Panc1 (cell line): ENCODE measurements around the gene SHROOM2. TPM values are rescaled to one million over a fixed set of nuclear protein-coding genes. Genes with fewer than 3 reads are reported as not detected.

Experiments
- ATAC-seq: fragments of 200-7000 bp; cut with Tn5 transposase; 2 replicates; pipeline ENCODE4 v1.9.1; 2020; ENCODE audit warnings: mild to moderate bottlenecking, moderate library complexity
- BruUV-seq: library from RNA; stranded (reverse); fragments of 400-500 nt; replicated peaks from 2 replicates; lab custom pipeline; 2021; lab: Mats Ljungman, UMichigan
- CTCF ChIA-PET: fragments of 300-600 bp; sonication (Branson Sonifier 250); formaldehyde crosslinking; loops from one replicate; lab custom pipeline; 2022; ENCODE audit warnings: antibody characterized with exemption; lab: Charles Lee
- POLR2A ChIA-PET: fragments of 300-600 bp; sonication (Branson Sonifier 250); formaldehyde crosslinking; loops from one replicate; lab custom pipeline; 2022; ENCODE audit warnings: antibody characterized with exemption; lab: Charles Lee
- DNase-seq: peaks from one replicate; pipeline ENCODE4 v3.0.0-alpha.2; 2010; ENCODE audit warnings: low read depth, low spot score
- H3K27ac ChIP-seq: 2 replicates; pipeline ENCODE4 v1.5.1; 2011; ENCODE audit warnings: mild to moderate bottlenecking, low read length, inconsistent platforms
- H3K27me3 ChIP-seq: fragments of 200-500 bp; sonication (Bioruptor generic); 2 replicates; pipeline ENCODE4 v1.6.0; 2014; ENCODE audit warnings: low read length, inconsistent platforms; ENCODE audit not compliant: control insufficient read depth, insufficient read depth
- H3K36me3 ChIP-seq: fragments of 200-500 bp; sonication (Bioruptor generic); 2 replicates; pipeline ENCODE4 v1.5.1; 2014; ENCODE audit warnings: inconsistent platforms, mild to moderate bottlenecking, low read length, moderate library complexity; ENCODE audit not compliant: control insufficient read depth, insufficient read depth
- H3K4me1 ChIP-seq: 2 replicates; pipeline ENCODE4 v1.5.1; 2011; ENCODE audit warnings: inconsistent platforms, mild to moderate bottlenecking, low read length, moderate library complexity; ENCODE audit not compliant: control insufficient read depth, insufficient read depth
- H3K4me3 ChIP-seq, 2 experiments: 2 replicates each; pipeline ENCODE4 v1.5.1; 2011 to 2012; ENCODE audit warnings: low read depth in 2 of 2, low read length in 2 of 2, mild to moderate bottlenecking in 2 of 2, inconsistent platforms in 1 of 2, moderate library complexity in 1 of 2
- H3K9me3 ChIP-seq: fragments of 200-500 bp; sonication (Bioruptor generic); 2 replicates; pipeline ENCODE4 v1.5.1; 2014; ENCODE audit warnings: low read depth, mild to moderate bottlenecking, inconsistent platforms, low read length, moderate library complexity; ENCODE audit not compliant: control insufficient read depth, insufficient read depth
- POLR2AphosphoS5 ChIP-seq: IDR thresholded peaks from 2 replicates; pipeline ENCODE4 v1.6.1; 2012; ENCODE audit warnings: mild to moderate bottlenecking, low read depth, low read length, moderate library complexity
- SIN3A ChIP-seq: IDR thresholded peaks from 2 replicates; pipeline ENCODE4 v1.6.1; 2012; ENCODE audit warnings: low read depth, mild to moderate bottlenecking, low read length, moderate library complexity, borderline replicate concordance; ENCODE audit not compliant: insufficient read depth
- TCF7L2 ChIP-seq: IDR thresholded peaks from 2 replicates; pipeline ENCODE4 v1.6.1; 2011; ENCODE audit warnings: mild to moderate bottlenecking, low read depth, low read length, inconsistent platforms
- in situ Hi-C: cut with HindIII; loops from 2 replicates; pipeline ENCODE4 v1.10.0; 2016; ENCODE audit warnings: low sequenced_read_pairs, low pct_unique_long_range_greater_than_20kb
- intact Hi-C: fragments of 100-400 bp; cut with micrococcal nuclease; formaldehyde crosslinking; loops from one replicate; pipeline ENCODE4 v1.10.0; 2022; ENCODE audit not compliant: unreplicated experiment
- total RNA-seq: library from RNA; stranded (reverse); gene quantifications from one replicate; pipeline ENCODE4 v1.2.1, GENCODE V29; 2021; ENCODE audit not compliant: unreplicated experiment
- TF ChIP-seq, protein P1 (sequence below): fragments of 450-650 bp; IDR thresholded peaks from 2 replicates; pipeline ENCODE4 v1.5.1; 2017; ENCODE audit warnings: mild to moderate bottlenecking
- TF ChIP-seq, protein P2 (sequence below), 2 experiments: IDR thresholded peaks; 2 replicates each; pipeline ENCODE4 v1.6.1; 2011 to 2012; ENCODE audit warnings: low read depth in 2 of 2, control low read depth in 1 of 2, low read length in 1 of 2, mild to moderate bottlenecking in 1 of 2, moderate library complexity in 1 of 2; ENCODE audit not compliant: insufficient read depth in 1 of 2

SHROOM2 gene
- total RNA-seq, 1 experiment from 2014 or later: 0.72 TPM

DNA sequence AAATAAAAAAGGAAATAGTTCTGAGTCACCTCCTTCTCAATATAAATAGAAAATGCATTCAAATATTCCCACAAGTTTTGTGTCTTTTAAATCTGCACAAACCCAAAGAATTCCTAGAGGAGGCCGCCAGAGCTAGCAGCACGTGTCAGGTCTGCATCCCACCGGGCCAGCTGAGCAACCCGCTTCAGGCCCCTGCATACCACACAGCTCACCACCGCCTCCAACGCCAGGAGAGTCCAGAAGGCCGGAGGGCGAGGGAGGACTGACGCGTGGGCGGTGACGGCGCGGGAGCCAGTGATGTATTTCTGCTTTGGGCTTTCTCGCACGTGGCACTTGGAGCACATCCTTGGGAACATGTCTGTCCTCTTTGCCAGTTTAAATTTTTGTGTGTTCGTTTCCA is 119.1 kb downstream of the SHROOM2 start:
- no peaks in the 10 kb centered on the region for H3K36me3 ChIP-seq
- ATAC-seq: no peak
- H3K4me1 ChIP-seq: no peaks in the 10 kb centered on the region
- POLR2A ChIA-PET: no interaction called here
- in situ Hi-C loops: no loop called here
- H3K27ac ChIP-seq: no peak overlapping the region
- H3K4me3 ChIP-seq: no peak overlapping the region
- H3K27me3 ChIP-seq: no peaks in the 10 kb centered on the region
- CTCF ChIA-PET: no interaction called here
- BruUV-seq: no TSS peak
- no peaks in the 10 kb centered on the region for H3K9me3 ChIP-seq
- no peak for DNase-seq
- intact Hi-C loops: no loop called here
- no peak for TF ChIP-seq POLR2AphosphoS5
- TF ChIP-seq, protein P1, sequence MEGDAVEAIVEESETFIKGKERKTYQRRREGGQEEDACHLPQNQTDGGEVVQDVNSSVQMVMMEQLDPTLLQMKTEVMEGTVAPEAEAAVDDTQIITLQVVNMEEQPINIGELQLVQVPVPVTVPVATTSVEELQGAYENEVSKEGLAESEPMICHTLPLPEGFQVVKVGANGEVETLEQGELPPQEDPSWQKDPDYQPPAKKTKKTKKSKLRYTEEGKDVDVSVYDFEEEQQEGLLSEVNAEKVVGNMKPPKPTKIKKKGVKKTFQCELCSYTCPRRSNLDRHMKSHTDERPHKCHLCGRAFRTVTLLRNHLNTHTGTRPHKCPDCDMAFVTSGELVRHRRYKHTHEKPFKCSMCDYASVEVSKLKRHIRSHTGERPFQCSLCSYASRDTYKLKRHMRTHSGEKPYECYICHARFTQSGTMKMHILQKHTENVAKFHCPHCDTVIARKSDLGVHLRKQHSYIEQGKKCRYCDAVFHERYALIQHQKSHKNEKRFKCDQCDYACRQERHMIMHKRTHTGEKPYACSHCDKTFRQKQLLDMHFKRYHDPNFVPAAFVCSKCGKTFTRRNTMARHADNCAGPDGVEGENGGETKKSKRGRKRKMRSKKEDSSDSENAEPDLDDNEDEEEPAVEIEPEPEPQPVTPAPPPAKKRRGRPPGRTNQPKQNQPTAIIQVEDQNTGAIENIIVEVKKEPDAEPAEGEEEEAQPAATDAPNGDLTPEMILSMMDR: no peak
- TF ChIP-seq TCF7L2: no peak
- TF ChIP-seq SIN3A: no peak
- TF ChIP-seq, protein P2, sequence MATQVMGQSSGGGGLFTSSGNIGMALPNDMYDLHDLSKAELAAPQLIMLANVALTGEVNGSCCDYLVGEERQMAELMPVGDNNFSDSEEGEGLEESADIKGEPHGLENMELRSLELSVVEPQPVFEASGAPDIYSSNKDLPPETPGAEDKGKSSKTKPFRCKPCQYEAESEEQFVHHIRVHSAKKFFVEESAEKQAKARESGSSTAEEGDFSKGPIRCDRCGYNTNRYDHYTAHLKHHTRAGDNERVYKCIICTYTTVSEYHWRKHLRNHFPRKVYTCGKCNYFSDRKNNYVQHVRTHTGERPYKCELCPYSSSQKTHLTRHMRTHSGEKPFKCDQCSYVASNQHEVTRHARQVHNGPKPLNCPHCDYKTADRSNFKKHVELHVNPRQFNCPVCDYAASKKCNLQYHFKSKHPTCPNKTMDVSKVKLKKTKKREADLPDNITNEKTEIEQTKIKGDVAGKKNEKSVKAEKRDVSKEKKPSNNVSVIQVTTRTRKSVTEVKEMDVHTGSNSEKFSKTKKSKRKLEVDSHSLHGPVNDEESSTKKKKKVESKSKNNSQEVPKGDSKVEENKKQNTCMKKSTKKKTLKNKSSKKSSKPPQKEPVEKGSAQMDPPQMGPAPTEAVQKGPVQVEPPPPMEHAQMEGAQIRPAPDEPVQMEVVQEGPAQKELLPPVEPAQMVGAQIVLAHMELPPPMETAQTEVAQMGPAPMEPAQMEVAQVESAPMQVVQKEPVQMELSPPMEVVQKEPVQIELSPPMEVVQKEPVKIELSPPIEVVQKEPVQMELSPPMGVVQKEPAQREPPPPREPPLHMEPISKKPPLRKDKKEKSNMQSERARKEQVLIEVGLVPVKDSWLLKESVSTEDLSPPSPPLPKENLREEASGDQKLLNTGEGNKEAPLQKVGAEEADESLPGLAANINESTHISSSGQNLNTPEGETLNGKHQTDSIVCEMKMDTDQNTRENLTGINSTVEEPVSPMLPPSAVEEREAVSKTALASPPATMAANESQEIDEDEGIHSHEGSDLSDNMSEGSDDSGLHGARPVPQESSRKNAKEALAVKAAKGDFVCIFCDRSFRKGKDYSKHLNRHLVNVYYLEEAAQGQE (IDR thresholded peaks at IDR 0.05; ENCODE audit: insufficient read depth in 1 of 2, low read depth in 2 of 2, low read length in 1 of 2): no peak

DNA sequence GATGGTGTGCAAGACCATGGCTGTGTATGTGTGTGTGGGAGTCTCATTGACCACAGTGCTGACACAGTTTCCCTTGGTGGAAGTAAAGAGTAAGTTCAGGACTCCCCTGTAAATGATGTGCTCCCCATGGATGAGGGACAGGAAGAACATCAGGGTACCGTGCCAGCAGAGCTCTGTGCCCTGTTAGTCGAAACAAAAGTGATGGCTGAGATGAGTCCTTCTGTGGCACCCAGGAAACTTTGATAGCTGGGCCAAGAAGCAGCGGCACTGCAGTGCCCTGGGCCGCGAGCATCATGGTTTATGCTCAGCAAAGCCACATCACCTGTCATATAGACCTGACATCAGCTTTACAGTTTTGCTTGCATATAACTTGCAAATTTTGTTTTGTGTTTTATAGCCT is 119.5 kb downstream of the SHROOM2 start:
- intact Hi-C loops: no loop called here
- ATAC-seq: no peak
- Histone ChIP-seq H3K36me3 (no peaks in the 10 kb centered on the region), H3K27ac (no peak overlapping the region), H3K4me1 (no peaks in the 10 kb centered on the region), H3K4me3 (no peak overlapping the region), H3K27me3 (no peaks in the 10 kb centered on the region), H3K9me3 (no peaks in the 10 kb centered on the region)
- ChIA-PET CTCF (no interaction called here), POLR2A (no interaction called here)
- no TSS peak for BruUV-seq
- no peak for DNase-seq
- TF ChIP-seq POLR2AphosphoS5: no peak
- in situ Hi-C loops: no loop called here

DNA sequence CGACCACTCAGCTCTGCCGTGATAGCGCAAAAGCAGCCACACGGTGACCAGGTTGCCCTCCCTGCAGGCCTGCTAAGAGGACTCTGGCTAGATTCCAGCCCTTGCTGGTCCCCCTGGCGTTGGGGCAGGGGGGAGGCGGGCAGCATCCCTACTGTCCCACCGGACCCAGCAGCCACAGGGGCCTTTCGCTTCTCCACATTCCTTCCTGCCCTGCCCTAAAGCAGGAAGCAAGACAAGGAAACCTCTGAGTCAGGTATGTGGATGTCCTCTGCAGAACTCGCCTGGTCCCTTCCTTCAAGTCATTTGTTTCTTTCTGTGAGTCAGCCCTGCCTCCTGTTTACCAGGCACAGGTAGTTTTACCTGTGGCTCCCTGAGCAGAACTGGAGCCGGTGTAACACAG is 120.7 kb downstream of the SHROOM2 start:
- no peak for ATAC-seq
- intact Hi-C loops (no loop called here), in situ Hi-C loops (no loop called here)
- TF ChIP-seq POLR2AphosphoS5 (no peak), TCF7L2 (no peak)
- TF ChIP-seq, protein P1: no peak
- TF ChIP-seq, protein P2 (IDR thresholded peaks at IDR 0.05; ENCODE audit: insufficient read depth in 1 of 2, low read depth in 2 of 2, low read length in 1 of 2): no peak
- ChIA-PET CTCF (no interaction called here), POLR2A (no interaction called here)
- no peaks in the 10 kb centered on the region for H3K36me3 ChIP-seq
- H3K4me3 ChIP-seq: no peak overlapping the region
- no peak for DNase-seq
- H3K27me3 ChIP-seq: no peaks in the 10 kb centered on the region
- no TSS peak for BruUV-seq
- no peaks in the 10 kb centered on the region for H3K4me1 ChIP-seq
- no peak overlapping the region for H3K27ac ChIP-seq
- no peaks in the 10 kb centered on the region for H3K9me3 ChIP-seq
